GM12891 (cell line): ENCODE measurements around the gene KNDC1.

ENCODE experiments used
- PAX5 ChIP-seq: IDR thresholded peaks from 2 replicates; pipeline ENCODE4 v1.6.1; 2011; ENCODE audit warnings: low read length, moderate library complexity, mild to moderate bottlenecking; ENCODE audit not compliant: insufficient read depth, severe bottlenecking
- POLR2A ChIP-seq: IDR thresholded peaks from 2 replicates; pipeline ENCODE4 v1.6.1; 2011; ENCODE audit warnings: low read depth, low read length, control low read depth
- POLR2AphosphoS5 ChIP-seq: IDR thresholded peaks from 2 replicates; pipeline ENCODE4 v1.6.1; 2011; ENCODE audit warnings: low read depth, low read length, control low read depth
- POU2F2 ChIP-seq: IDR thresholded peaks from 2 replicates; pipeline ENCODE4 v1.6.1; 2011; ENCODE audit warnings: low read depth, mild to moderate bottlenecking, control low read depth, low read length, moderate library complexity
- SPI1 ChIP-seq: IDR thresholded peaks from 2 replicates; pipeline ENCODE4 v1.6.1; 2011; ENCODE audit warnings: low read depth, low read length, control low read depth
- TAF1 ChIP-seq: IDR thresholded peaks from 2 replicates; pipeline ENCODE4 v1.6.1; 2011; ENCODE audit warnings: low read depth, low read length, control low read depth

DNA sequence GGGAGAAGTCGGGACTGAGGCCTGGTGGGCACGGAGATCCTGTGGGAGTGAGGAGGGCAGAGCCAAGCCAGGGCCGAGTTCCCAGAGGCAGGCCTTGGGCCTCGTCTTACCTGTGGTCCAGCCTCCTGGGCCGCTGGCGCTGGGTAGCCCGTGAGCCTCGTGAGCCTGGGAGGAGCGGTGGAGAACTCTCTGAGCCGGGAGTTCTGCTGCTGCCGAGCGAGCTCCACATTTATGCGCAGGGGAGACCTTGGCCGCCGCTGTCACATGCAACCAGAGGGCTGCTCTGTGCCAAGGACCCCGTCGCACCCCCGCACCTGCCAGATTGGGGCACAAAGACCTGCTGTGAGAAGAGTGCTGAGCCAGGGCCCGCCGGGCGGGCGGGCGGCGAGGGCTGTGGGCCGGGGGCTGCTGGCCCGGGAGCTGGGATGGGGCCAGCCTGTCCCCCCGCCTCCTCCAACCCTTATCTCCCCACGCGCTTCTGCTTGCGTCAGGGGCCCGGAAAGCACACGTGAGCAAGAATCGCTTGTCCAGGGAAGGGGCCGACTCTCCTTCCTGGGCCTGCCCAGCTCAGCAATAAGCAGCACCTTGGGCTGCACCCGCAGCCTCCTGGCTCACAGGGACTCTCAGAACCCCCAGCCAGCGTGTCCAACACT, 87.8 kb downstream of the KNDC1 start:
- TF ChIP-seq POLR2A (no peak), TAF1 (no peak), POLR2AphosphoS5 (no peak), SPI1 (no peak), PAX5 (no peak), POU2F2 (no peak)
